Retinal pigment epithelial cell (primary cell): Measurements from ENCODE around the gene AFTPH.

Experiments
- DNase-seq: peaks from one replicate; pipeline ENCODE4 v3.0.0-alpha.2; 2010; ENCODE audit warnings: low read depth
- H3K4me3 ChIP-seq: 2 replicates; pipeline ENCODE4 v1.5.1; 2011; ENCODE audit warnings: mild to moderate bottlenecking, low read length, control low read depth, moderate library complexity
- TF ChIP-seq, protein P1 (sequence below): conservative IDR thresholded peaks from 2 replicates; pipeline ENCODE4 v1.5.1; 2011; ENCODE audit warnings: low read depth, low read length, control low read depth, inconsistent platforms

The AFTPH gene

DNA sequence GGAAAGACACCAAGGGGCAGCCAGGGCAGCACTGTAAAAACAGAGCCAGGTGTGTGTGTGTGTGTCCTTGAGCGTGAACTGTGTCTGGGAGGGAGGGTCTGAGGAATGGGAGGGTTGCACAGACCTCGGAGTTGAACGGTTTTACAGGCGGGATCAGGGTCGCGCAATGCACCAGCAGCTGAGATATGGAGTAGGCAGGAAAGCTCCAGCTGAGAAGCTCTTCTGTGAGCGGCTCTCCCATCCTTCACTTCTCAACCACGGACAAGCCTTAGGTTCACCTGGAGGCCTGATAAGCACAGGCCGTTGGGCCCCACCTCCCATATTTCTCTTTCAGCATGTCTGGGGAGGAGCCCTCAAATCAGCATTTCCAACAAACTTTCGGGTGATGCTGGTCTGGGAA, 117.5 kb downstream of the AFTPH start:
- DNase-seq: no peak
- TF ChIP-seq, protein P1, sequence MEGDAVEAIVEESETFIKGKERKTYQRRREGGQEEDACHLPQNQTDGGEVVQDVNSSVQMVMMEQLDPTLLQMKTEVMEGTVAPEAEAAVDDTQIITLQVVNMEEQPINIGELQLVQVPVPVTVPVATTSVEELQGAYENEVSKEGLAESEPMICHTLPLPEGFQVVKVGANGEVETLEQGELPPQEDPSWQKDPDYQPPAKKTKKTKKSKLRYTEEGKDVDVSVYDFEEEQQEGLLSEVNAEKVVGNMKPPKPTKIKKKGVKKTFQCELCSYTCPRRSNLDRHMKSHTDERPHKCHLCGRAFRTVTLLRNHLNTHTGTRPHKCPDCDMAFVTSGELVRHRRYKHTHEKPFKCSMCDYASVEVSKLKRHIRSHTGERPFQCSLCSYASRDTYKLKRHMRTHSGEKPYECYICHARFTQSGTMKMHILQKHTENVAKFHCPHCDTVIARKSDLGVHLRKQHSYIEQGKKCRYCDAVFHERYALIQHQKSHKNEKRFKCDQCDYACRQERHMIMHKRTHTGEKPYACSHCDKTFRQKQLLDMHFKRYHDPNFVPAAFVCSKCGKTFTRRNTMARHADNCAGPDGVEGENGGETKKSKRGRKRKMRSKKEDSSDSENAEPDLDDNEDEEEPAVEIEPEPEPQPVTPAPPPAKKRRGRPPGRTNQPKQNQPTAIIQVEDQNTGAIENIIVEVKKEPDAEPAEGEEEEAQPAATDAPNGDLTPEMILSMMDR: no peak
- H3K4me3 ChIP-seq: no peak overlapping the region
